ENCODE data around the gene NFATC1.
A peak's percentile ranks its signal among the peaks of the same experiment; 100 is the strongest.
"Not testable (repeated sequence)": the region's sequence is repeated elsewhere in the genome, so short reads cannot be mapped to it uniquely, and the experiment has no call there.

Gene NFATC1

DNA sequence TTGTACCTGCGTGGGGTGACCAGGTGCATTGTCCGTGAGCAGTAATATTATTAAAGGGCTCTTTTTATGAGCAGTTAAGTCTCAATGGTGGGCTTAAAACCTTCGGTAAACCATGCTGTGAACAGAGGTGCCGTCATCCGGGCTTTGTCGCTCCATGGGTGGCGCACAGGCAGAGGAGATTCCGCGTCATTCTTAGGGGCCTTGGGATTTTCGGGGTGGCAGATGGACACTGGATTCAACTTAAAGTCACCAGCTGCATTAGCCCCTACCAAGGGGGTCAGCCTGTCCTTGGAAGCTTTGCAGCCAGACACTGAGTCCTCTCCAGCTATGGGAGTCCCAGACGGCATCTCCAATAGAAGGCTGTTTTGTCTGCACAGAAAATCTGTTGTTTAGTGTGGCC lies 107.7 kb downstream of the NFATC1 start:
- no peak for DNase-seq

DNA sequence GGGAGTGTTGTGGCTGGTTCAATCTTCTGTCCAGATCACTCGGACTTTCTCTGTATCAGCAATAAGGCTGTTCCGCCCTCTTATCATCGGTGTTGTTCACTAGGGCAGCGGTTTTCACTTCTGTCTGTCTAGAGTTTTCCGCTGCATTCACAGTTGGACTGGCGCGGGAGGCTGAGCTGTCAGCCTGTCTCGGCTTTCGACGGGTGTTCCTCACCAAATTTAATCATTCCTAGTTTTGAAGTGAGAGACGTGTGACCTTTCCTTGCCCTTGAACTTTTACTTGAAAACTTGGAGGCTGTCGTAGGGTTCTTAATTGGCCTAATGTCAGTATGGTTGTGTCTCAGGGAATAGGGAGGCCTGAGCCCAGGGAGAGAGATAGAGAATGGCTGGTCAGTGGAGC lies 108.3 kb downstream of the NFATC1 start:
- DNase-seq, result no peak

DNA sequence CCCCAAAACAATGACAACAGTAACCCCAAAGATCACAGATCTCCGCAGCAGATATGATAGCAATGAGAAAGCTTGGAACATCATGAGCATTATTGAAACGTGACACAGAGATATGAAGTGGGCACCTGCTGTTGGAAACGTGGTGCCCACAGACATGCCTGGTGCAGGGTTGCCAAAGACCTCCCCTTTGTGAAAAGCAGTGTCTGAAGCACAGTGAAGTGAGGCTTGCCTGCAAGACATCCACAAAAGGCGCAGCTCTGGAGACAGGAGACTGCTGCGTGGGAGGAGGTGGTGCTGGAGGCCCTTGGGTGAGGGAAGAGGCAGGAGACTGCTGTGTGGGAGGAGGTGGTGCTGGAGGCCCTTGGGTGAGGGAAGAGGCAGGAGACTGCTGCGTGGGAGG lies 108.8 kb downstream of the NFATC1 start:
- not testable (repeated sequence) for DNase-seq

DNA sequence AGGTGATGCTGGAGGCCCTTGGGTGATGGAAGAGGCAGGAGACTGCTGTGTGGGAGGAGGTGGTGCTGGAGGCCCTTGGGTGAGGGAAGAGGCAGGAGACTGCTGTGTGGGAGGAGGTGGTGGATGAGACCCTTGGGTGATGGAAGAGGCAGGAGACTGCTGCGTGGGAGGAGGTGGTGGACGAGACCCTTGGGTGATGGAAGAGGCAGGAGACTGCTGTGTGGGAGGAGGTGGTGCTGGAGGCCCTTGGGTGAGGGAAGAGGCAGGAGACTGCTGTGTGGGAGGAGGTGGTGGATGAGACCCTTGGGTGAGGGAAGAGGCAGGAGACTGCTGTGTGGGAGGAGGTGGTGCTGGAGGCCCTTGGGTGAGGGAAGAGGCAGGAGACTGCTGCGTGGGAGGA lies 109.7 kb downstream of the NFATC1 start:
- DNase-seq, result not testable (repeated sequence)

DNA sequence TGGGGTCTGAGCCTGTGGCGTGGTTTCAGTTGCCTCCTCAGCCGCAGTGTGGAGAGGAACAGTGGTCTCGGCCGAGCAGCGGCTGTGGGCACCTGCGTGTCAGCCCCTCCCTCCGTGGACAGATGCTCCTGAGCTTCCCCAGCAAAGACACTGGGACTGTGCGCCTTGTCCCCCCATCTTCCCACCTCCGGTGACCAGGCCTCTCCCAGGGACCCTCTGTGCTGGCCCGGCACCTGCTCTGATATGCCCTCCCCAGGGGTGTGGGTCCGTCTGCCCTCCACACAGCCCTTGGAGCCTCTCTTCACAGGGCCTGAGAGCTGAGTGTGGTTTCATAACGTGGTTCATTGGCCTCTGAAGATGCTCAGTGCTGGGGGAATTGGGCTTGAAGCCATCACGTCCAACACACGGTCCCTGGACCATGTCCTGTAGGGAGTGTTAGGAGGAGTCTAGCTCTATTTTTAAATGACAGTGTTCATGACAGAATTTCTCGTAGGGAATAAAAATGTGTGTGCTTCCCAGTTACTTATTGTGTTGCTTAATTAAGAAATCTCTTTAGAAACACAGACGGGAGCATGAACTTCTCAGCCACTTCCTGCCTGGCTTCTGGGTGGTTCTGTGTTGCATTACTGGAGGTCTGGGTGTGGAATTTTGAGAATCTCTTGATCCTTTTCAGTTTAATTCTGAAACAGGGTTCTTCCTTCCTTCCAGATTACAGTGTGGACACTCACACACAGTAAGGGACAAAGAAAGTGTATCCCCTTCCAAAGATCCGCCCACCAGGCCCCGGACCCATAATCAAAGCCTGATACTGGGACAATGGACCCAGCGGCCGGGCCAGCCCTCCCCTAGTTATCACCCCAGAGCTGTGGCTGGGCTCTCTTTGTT lies 110.7 kb downstream of the NFATC1 start:
- DNase-seq, result peak in 1 of 58 donors; percentile 64

DNA sequence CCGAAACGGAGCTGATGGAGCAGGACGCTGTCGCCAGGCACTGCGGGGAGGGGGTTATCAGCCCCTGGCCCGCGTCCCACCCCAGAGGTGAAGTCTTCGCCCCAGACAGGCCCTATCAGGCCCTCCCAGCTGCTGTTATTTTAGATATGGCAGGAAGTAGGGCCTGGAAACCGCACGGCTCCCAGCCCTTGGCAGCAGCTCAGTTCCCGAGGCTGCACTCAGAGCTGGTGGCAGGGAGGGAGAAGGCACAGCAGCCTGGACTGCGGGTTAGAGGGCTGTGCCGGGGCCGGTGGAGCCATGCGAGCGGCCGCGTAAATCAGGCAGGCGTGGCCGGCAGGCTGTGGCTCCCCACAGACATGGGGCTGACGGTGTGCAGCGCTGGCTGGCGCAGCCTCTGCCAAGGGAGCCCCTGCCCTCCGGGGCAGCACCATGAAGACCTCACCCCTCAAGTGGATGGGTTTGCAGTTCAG lies 111.4 kb downstream of the NFATC1 start:
- peak in 33 of 58 donors; percentile 9 to 74 (median 49) for DNase-seq

DNA sequence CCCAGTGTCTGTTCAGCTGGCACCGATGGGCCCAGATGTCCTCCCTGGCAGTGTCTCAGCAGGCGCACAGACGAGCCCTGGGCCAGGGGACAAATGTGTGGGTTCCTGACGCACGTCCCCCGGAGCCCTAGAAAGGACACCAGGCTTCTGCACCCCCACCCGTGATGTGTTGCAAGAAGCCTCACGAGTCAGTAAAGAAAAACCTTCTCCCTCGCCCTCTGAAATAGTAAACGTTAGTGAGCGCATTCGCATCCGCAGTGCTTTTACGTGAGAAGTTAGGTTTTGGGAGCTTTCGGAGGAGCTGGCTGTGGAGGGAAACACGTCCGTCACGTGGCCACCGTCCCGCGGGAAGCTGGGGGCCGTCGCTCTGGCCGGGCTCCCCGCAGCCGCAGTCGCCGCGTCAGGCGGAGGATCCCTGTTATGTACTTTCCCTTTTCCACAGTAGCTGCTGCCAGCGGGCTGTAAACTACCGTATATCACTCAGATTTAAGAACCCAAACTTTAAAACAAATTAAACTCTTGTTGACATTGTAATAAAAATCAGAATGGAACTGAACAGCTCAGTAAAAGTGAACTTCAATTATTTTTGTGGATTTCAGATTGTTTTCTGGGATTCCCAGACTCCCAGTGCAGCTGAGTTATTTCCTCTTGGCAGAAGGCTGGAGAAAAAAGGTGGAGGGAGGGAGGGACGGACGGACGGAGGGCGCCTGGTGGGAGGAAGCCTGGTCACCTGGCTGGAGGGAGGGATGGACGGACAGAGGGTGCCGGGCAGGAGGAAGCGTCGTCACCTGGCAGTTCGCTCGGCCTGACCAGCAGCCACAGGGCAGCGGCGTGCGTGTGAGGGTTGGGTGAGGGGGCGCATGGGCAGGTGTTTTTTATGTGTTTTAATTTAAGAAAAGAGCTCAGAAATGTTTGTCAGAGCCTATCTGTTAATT lies 112.1 kb downstream of the NFATC1 start:
- DNase-seq, result peak in 53 of 58 donors; percentile 9 to 83 (median 57)

DNA sequence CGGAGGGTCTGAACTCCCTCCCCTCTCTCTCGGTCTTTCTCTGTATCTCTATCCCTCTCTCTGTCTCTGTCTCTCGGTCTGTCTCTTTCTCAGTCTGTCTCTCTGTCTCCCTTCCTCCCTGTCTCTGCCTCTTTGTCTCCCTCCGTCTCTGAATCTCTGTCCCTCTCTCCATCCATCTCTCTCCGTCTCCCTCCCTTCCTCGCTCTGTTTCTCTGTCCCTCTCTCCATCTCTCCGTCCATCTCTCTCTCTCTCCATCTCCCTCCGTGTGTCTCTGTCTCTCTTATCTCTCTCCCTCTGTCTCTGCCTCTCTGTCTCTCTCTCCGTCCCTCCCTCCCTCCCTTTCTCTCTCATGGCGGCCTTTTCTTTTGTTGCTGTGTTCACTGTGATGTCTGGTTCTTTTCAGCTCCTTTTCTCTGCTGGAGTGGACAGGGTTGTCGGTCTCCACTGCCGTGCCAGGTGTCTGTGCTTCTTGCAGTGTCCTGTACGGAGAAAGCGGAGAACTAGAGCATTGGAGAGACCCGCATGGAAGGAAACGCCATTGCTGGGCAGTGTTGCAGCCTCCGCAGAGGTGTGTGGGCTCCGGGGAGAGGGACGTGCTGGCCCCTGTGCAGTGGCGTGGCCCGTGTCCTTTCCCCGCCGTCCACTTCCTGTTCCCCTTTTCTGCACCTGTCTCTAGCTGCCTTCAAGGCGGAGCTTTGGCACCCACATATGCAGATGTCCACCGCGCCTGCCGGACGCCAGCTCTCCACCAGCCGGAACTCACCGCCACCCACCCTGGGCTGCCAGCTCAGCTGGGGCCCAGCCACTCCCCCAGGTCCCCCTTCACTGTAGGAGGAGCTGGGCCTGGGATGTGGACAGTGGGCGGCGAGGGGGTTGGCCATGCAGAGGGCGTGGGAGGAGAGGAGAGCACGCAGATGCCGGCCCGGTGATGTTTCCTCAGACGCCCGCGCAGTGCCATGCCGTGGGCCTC lies 113.1 kb downstream of the NFATC1 start:
- no peak for DNase-seq

DNA sequence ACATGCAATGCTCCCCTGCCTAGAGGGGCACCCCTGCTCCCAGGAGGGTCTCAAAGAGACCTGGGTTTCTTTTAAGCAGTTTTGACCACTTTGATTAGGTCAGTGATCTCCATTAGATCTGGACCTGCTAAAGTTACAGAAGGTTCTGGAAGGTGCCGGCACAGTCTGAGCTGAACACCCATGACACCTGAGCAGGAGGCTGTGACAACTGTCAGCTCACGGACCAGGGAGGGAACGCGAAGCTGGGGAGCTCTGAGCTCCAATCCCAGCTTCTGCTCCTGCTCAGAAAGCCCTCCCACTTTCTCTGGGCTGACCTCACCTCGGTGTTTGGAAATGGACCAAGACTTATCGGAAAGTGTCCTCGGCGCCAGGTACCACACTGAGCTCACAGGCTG lies 113.8 kb downstream of the NFATC1 start:
- no peak for DNase-seq

DNA sequence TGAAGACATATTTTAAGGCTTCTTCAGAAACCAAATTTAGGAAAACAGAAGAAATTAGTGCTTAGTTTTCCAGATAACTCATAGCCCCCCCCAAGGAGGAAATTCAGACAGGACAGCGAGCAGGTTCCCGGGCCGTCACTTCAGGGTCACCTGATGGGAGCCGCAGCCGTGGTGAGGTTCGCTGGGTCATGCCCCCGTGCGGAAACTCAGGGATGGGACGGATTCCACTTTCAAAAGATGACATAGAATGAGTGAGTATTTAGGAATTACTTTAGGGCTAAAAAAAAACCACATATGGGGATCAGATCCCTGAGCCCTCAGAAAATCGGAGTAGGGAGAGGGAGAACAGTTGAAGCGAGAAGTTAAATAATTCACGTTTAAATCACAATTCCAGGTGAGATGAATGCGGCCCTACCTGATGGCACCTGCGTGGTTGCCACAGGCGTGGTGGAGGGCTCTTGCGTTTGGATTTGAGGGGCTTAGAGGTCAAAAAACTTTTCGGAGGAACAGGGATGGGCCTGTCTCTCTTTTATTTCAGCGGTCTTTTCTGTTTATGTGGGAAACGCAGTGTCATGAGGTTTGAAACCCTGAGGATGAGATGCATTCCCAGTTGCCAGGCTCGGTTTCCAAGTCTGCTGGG lies 114.4 kb downstream of the NFATC1 start:
- DNase-seq, result no peak

DNA sequence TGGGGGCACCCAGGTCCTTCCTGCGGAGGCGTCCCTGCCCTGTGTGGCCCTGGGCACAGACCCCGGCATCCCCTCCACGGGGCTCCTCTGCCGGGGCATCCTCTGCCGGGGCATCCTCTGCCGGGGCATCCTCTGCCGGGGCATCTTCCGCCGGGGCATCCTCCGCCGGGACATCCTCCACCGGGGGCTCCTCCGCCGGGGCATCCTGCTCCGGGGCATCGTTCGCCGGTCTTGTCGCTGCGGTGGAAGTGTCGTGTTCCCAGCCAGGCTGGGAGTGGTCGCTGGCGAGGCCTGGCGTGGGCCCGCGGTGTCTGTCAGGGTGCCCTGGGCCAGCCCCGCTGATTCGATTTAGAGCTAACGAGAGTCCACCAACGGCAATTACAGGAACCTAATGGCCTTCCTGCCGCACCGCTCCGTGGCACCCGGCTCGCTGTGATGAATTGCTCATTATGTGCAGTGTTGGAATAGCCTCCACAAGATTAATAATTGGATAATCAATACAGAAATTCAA lies 115.1 kb downstream of the NFATC1 start:
- no peak for DNase-seq

DNA sequence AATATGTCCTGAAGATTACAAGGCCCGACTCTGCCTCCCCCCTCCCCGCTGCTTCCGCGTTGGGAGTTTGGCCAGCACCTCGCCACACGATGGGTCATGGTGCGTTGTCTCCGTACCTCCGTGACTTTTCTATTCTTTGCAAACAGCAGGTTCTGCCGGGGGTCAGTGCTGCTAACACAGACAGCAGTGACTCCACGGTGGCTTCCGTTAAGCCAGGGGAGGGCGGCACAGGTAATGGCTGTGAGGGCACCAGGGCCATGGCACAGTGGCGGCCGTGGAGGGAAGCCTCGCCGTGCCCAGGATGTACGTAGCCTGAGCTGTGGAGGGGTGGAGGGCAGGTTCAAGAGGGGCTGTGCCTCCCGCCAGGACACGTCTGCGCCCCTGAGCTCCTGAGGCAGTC lies 115.5 kb downstream of the NFATC1 start:
- no peak for DNase-seq

DNA sequence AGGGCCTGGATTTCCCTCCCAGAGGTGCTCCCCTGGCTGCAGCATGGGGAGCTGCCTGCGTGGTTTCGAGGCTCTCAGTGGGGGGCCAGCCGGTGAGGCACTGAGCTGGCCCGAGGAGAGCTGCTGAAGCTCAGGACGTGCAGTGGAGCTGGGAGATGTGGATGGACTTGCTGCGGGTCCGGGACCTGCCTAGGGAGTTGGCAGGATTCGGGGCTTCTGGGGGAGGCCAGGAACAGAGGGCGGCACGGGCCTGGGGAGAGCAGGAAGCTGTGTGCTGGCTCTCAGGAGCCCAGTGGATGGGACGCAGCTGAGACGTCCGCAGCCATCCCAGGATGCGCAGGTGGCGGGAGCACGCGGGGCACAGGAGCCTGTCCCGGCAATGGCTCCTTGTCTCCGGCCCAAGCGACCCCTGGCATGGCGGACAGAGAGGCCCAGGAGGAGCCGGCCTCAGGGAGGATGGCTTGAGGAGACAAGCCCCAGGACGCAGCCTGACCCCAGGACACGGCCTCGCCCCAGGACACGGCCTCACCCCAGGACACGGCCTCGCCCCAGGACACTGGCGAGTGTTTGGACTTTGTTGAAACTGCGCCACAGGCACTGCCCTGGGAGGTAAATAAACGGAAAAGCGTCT lies 116.1 kb downstream of the NFATC1 start:
- no peak for DNase-seq

DNA sequence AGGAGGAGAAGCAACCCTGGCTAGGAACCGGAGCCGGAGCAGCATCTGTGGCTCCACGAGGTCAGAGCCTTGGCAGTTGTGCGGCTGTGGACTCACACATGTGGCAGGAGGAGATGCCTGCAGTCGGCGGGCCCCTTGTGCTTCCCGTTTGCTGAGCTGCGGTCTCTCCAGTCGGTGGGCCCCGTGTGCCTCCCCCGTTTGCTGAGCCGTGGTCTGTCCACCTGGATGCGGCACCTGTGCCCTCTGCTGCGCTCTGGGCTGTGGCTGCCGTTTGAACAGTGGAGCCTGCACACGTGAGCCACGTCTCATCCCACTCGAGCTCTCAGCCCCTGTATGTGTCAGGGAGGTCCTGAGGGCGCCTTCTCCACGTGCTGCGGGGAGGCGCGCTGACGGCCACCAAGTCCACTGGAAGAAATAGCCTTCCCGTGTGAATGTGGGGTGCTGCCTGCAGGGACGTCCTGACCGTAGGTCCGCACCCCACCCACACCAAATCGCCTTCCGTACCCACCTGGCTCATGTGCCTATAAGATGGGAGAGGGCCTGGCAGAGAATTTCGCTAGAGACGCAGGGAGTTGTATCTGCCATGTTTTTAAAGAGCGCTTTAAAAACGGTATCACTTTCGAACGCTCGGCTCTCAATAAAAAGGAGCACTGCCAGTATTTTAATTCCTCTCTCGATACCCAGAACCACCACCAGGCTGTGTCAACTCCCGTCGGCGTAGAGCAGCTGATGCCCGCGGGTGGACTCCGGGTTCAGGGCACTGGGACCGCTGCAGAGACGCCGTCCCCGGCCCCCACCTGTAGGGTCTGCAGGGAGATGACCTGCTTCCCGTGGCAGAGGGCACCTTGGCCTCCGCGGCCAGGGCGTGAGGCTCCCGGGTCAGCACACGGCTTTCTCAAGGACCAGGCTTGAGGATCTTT lies 117.0 kb downstream of the NFATC1 start:
- no peak for DNase-seq

DNA sequence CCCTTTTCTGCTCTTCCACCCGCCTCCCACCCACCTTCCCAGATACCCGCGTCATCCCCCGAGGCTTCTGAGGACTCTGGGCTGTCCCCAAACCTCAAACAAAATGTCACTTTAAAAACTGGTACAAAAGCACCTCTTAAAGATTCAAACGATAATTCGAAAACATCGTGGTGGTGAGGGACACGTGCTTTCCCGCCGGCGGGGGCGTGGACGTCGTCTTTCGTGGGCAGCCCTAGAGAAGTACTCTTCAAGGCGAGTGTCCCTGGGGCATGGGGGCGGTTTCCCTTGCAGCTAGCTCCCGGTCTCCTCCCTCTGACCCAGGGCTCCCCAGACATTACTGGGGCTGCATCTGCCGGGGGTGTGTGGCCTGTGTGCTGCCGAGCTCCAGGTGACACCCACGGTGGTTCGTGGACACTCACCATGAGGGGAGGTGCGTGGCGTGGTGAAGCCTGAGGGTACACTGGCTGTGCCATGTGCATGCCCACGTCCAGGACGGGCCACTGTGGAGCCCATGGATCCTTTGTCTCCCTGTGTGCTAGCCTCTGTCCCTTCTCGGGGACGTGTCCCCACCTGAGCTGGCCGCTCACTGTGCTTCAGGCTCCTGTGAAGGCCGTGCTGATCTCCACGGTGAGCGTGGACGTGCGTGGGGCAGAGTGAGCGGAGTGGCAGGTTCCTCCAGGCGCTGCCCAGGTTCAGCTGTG lies 117.8 kb downstream of the NFATC1 start:
- DNase-seq, result no peak

DNA sequence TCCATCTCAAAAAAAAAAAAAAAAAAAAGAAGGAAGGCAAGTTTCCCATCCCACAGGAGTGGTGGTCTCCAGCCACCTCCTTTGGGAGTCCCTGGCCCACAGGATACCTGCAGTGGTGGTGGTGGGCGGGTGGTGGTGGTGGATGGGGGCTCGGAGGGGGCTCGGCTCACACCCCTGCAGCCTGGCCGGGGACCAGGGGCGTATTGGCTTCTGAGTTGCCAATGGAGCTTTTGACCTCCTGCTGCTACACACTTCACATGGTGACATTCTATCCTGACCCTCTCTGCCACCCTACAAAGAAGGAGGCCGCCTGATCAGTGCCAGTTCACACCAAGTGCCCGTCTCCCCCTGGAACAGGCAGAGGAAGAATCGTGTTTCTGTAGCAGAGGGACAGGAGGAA lies 119.6 kb downstream of the NFATC1 start:
- DNase-seq, result no peak

DNA sequence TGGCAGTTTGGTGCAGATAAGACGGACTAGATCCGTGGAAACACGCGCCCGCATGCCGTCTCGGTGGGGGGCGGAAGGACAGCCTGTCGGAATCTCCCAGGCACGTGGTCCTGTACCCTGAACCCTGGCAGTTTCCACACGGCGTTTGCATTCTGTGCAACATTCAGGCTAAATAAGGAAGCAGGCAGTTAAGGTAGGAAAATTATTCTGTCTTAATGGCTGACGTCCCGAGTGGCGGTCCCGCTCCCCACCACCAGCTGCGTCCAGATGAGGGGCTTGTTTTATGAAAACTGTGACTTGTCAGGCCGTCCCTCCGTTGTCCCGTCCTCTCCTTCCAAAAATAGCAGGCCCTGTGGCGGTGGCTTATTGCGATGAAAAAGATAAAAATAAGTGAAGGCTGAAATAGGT lies 120.2 kb downstream of the NFATC1 start:
- DNase-seq, result no peak

DNA sequence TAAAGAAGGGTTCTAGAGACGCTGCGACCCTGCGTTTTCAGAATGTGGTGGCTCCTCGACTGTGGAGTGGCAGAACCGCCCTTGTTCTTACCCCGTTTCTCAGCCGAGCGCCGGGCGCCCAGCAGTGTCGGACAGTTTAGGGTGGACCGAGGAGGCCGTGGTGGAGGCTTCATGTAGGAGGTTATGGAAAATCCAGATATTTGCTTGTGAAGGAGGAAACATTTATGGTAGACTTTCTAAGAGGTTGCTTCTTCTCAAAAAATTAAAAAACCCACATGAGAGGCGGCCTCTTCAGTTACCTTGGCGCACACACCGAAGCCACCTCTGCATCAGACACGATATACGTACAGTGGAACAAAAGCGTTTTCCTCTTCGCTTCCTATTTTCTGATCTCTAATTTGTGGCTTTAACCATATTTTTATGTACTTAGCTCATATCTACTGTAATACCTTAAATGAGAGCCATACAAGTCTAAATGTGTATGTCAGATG lies 120.8 kb downstream of the NFATC1 start:
- DNase-seq, result no peak

All from anterior cingulate cortex (tissue), 58 donors.